Uterus (tissue), 4 donors: Measurements from ENCODE around the gene NDE1. TPM values are rescaled to one million over a fixed set of nuclear protein-coding genes. Genes with fewer than 3 reads are reported as not detected.
"Not testable (repeated sequence)": the region's sequence is repeated elsewhere in the genome, so short reads cannot be mapped to it uniquely, and the experiment has no call there.

Experiments used
- DNase-seq, 2 donors: peaks; one replicate each; pipeline ENCODE4 v3.0.0-alpha.2; 2019 to 2020
- H3K27ac ChIP-seq, 2 donors: fragments of 200-600 bp; sonication (generic); 1 replicate in 1 of 2; 2 replicates in 1 of 2; pipeline ENCODE4 v1.5.1; 2016 to 2018
- H3K27me3 ChIP-seq, 2 donors: fragments of 200-600 bp; sonication (generic); one replicate each; pipeline ENCODE4 v1.5.1; 2018 to 2019; ENCODE audit warnings: control low read depth in 1 of 2
- H3K36me3 ChIP-seq, 2 donors: fragments of 200-600 bp; sonication (generic); one replicate each; pipeline ENCODE4 v1.5.1; 2019; ENCODE audit warnings: control low read depth in 1 of 2
- H3K4me1 ChIP-seq, 2 donors: fragments of 200-600 bp; sonication (generic); one replicate each; pipeline ENCODE4 v1.5.1; 2018 to 2019; ENCODE audit warnings: control low read depth in 1 of 2
- H3K4me3 ChIP-seq, 2 donors: fragments of 200-600 bp; sonication (generic); 1 replicate in 1 of 2; 2 replicates in 1 of 2; pipeline ENCODE4 v1.5.1; 2018 to 2019; ENCODE audit warnings: mild to moderate bottlenecking in 1 of 2
- H3K9me3 ChIP-seq, 2 donors: fragments of 200-600 bp; sonication (generic); one replicate each; pipeline ENCODE4 v1.5.1; 2019; ENCODE audit warnings: control low read depth in 1 of 2
- POLR2A ChIP-seq, 2 donors: fragments of 450-650 bp; IDR thresholded peaks; one replicate each; pipeline ENCODE4 v1.6.1; 2016; ENCODE audit warnings: antibody characterized with exemption in 2 of 2, mild to moderate bottlenecking in 1 of 2, moderate library complexity in 1 of 2
- intact Hi-C: fragments of 100-400 bp; cut with DNase I; formaldehyde crosslinking; loops from one replicate; pipeline ENCODE4 v1.15.1; 2023; ENCODE audit warnings: low total_unique reads
- total RNA-seq, 4 donors: library from RNA; depleted of rRNA in 3 of 4; stranded (reverse); fragments of >200 nt in 3 of 4; gene quantifications; one replicate each; pipeline versions ENCODE4 v1.1.0 to v1.2.4, GENCODE V29; 2014 to 2023
- TF ChIP-seq, protein P1 (sequence below), 4 experiments: fragments of 200-600 bp in 2 of 4; fragments of 450-650 bp in 2 of 4; sonication (generic) in 2 of 4; IDR thresholded peaks; one replicate each; pipeline ENCODE4 v1.5.1; 2016 to 2019; ENCODE audit warnings: antibody characterized with exemption in 4 of 4, mild to moderate bottlenecking in 2 of 4, moderate library complexity in 1 of 4
- donor health status: DM: yes; HTN: yes; CAD: no.

Gene NDE1
- total RNA-seq, 4 donors from 2014 or later = 23.8 to 53.4 (median 39.2) TPM

DNA sequence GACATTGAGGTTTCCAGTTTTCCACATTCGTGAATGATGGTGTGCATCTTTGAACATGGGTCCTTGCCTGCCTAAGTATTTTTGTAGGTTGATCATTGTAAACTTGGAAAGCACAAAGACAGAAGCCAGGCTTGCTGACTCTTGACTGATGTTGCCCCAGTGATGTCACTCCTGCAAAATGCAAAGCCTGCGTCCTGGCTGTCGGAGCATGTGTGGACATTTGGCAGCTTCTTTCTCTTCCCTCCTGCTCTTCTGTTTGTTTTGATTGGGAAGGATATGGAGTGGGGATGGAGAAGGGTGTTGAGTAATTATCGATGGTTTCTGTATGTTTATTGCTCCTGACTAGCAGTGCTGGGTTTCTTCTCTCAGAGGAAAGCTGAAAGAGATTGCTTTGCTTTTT is 3.2 kb downstream of the NDE1 start:
- intact Hi-C loops = no loop called here
- no peaks in the 10 kb centered on the region for H3K9me3 ChIP-seq
- H3K4me3 ChIP-seq = no peak overlapping the region
- no peak for DNase-seq
- H3K4me1 ChIP-seq = peaks cover 0 to 4% of the 10 kb centered on the region in 2 donors
- H3K36me3 ChIP-seq = no peaks in the 10 kb centered on the region
- H3K27ac ChIP-seq = peak overlapping the region in 1 of 2 donors; percentile 46
- TF ChIP-seq POLR2A (IDR thresholded peaks at IDR 0.05) = no peak
- TF ChIP-seq, protein P1, sequence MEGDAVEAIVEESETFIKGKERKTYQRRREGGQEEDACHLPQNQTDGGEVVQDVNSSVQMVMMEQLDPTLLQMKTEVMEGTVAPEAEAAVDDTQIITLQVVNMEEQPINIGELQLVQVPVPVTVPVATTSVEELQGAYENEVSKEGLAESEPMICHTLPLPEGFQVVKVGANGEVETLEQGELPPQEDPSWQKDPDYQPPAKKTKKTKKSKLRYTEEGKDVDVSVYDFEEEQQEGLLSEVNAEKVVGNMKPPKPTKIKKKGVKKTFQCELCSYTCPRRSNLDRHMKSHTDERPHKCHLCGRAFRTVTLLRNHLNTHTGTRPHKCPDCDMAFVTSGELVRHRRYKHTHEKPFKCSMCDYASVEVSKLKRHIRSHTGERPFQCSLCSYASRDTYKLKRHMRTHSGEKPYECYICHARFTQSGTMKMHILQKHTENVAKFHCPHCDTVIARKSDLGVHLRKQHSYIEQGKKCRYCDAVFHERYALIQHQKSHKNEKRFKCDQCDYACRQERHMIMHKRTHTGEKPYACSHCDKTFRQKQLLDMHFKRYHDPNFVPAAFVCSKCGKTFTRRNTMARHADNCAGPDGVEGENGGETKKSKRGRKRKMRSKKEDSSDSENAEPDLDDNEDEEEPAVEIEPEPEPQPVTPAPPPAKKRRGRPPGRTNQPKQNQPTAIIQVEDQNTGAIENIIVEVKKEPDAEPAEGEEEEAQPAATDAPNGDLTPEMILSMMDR (IDR thresholded peaks at IDR 0.05) = no peak
- no peaks in the 10 kb centered on the region for H3K27me3 ChIP-seq

DNA sequence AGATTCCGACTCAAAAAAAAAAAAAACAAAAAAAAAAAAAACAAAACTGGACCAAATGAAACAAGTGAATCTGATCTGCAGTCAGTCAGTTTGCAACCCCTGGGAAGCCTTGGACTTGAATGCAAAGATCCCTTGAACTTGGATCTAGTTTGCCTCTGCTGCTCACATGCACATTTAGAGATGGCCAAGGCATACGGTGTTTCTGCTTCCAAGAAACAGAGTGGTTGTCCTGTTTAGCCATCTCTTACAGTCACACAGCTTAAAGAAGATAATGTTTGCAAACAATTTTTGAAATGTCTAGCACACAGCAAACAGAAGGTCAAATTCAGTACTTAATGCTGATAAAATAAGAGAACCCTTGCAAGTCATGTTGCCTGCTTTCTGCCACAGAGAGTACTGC is 4.5 kb downstream of the NDE1 start:
- Histone ChIP-seq H3K4me3 (no peak overlapping the region), H3K27me3 (no peaks in the 10 kb centered on the region), H3K27ac (no peak overlapping the region), H3K9me3 (no peaks in the 10 kb centered on the region), H3K36me3 (no peaks in the 10 kb centered on the region), H3K4me1 (peaks cover 0 to 4% of the 10 kb centered on the region in 2 donors)
- no peak for DNase-seq
- TF ChIP-seq, protein P1 (IDR thresholded peaks at IDR 0.05) = no peak
- TF ChIP-seq POLR2A (IDR thresholded peaks at IDR 0.05) = no peak
- intact Hi-C loops = no loop called here

DNA sequence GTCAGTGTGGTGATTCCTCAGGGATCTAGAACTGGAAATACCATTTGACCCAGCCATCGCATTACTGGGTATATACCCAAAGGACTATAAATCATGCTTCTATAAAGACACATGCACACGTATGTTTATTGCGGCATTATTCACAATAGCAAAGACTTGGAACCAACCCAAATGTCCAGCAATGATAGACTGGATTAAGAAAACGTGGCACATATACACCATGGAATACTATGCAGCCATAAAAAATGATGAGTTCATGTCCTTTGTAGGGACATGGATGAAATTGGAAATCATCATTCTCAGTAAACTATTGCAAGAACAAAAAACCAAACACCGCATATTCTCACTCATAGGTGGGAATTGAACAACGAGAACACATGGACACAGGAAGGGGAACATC is 5.5 kb downstream of the NDE1 start:
- H3K36me3 ChIP-seq, H3K9me3 ChIP-seq, H3K4me1 ChIP-seq, H3K27me3 ChIP-seq, H3K4me3 ChIP-seq, H3K27ac ChIP-seq, intact Hi-C loops, DNase-seq: not testable (repeated sequence)

DNA sequence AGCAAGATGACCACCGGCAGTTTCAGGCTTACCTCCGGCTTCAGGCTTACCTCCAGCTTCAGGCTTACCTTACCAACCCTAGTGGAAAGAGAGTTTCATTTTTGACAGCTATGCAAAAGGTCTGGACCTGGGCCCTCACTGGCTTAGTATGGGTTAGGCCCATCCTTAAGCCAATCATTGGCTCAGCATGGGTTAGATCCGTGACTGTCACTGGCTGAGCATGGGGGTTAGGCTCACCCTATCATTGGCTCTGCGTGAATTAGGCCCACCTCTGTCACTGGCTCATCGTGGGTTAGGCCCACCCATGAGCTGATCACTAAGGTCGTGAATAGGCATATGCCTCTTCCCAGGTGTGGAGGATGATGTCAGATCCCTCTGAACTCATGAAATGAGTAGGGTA is 8.1 kb downstream of the NDE1 start:
- Histone ChIP-seq H3K9me3 (no peaks in the 10 kb centered on the region), H3K27ac (no peak overlapping the region), H3K36me3 (no peaks in the 10 kb centered on the region), H3K27me3 (no peaks in the 10 kb centered on the region), H3K4me1 (peaks cover 0 to 3% of the 10 kb centered on the region in 2 donors), H3K4me3 (no peak overlapping the region)
- TF ChIP-seq, protein P1 (IDR thresholded peaks at IDR 0.05) = no peak
- no peak for TF ChIP-seq POLR2A (IDR thresholded peaks at IDR 0.05)
- DNase-seq = no peak
- intact Hi-C loops = no loop called here

DNA sequence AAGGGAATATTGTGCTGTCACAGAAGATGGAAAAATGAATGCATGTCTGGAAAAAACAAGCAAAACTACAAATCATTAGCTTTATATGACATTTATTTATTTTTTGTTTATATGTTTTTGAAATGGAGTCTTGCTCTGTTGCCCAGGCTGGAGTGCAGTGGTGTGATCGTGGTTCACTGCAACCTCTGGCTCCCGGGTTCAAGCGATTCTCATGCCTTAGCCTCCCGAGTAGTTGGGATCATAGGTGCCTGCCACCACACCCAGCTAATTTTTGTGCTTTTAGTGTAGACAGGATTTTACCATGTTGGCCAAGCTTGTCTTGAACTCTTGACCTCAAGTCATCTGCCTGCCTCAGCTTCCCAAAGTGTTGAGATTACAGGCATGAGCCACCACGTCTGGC is 8.5 kb downstream of the NDE1 start:
- H3K9me3 ChIP-seq = no peaks in the 10 kb centered on the region
- DNase-seq = no peak
- H3K27ac ChIP-seq = no peak overlapping the region
- H3K36me3 ChIP-seq = no peaks in the 10 kb centered on the region
- no peaks in the 10 kb centered on the region for H3K27me3 ChIP-seq
- TF ChIP-seq, protein P1 (IDR thresholded peaks at IDR 0.05) = no peak
- TF ChIP-seq POLR2A (IDR thresholded peaks at IDR 0.05) = no peak
- no peak overlapping the region for H3K4me3 ChIP-seq
- intact Hi-C loops = no loop called here
- H3K4me1 ChIP-seq = peaks cover 0 to 3% of the 10 kb centered on the region in 2 donors

DNA sequence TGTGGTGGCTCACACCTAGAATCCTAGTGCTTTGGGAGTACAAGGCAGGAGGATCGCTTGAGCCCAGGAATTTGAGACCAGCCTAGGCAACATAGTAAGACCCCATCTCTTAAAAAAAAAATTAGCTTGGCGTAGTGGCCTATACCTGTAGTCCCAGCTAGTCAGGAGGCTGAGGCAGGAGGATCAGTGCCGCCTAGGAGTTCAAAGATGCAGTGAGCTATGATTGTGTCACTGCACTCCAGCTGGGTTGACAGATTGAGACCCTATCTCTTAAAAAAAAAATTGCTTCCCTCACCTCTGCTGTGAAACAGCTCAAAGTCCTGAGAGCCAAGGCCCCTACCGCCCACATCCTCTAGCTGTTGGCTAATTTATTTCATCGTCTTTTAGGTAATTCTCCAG is 10.2 kb downstream of the NDE1 start:
- Histone ChIP-seq H3K4me3 (no peak overlapping the region), H3K9me3 (no peaks in the 10 kb centered on the region), H3K4me1 (peaks cover 0 to 3% of the 10 kb centered on the region in 2 donors), H3K36me3 (no peaks in the 10 kb centered on the region), H3K27ac (peak overlapping the region; percentile 73 to 88), H3K27me3 (no peaks in the 10 kb centered on the region)
- no peak for TF ChIP-seq POLR2A (IDR thresholded peaks at IDR 0.05)
- TF ChIP-seq, protein P1 (IDR thresholded peaks at IDR 0.05) = no peak
- no peak for DNase-seq
- intact Hi-C loops = no loop called here
